Measurements from ENCODE around the gene SPNS3. TPM values are rescaled to one million over a fixed set of nuclear protein-coding genes. Genes with fewer than 3 reads are reported as not detected.

SPNS3 gene
- total and polyA plus RNA-seq, 2 donors from 2014 or later: 1.4 to 3.7 TPM

DNA sequence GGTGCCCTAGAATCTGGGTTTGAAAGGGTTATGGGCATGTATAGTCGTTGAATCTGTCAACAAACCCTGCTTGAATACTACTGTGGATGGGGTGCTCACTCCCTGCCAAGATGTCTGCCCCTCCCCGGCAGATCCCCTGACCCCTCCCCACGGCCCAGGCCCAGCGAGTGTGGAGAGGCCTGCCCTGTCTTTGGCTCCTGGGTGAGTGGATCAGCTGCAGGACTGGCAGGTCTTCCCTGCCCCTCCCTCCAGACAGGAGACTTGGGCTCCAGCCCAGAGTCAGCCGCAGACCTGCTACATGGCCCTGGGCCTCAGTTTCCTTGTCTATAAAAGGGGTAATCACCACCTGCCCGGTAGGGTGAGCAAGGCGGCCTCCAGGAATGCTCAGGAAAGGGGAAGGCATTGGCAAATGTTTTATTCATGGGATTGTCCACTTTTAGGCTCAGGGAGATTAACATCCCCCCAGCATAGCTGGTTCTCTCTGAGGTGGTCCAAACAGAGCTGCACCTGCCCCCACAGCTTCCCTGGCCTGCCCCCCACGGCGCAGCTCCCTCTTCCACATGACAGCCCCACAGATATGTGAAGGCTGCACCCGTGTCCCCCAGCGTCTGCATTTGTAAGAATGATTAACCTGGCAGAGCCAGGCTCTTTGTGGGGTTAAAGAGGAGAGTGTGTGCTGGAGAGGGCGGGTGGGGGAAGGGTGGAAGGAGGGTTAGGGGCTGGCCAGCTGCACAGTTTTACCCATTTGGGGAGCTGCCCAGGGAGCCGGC is 46.4 kb downstream of the SPNS3 start:
- no peak for TF ChIP-seq CTCF (IDR thresholded peaks at IDR 0.05; ENCODE audit: borderline replicate concordance, extremely low read depth, insufficient read depth)
- Histone ChIP-seq H3K27me3 (ENCODE audit: control insufficient read depth, insufficient read depth, low read length) (no peaks in the 10 kb centered on the region), H3K9me3 (ENCODE audit: control insufficient read depth in 2 of 3, insufficient read depth in 1 of 3, low read length in 3 of 3) (no peaks in the 10 kb centered on the region), H3K4me1 (ENCODE audit: control insufficient read depth in 2 of 3, insufficient read depth in 2 of 3, low read depth in 1 of 3, low read length in 3 of 3) (peaks cover 0 to 43% (median 21%) of the 10 kb centered on the region in 3 donors), H3K4me3 (ENCODE audit: low read length in 3 of 3) (peak overlapping the region in 1 of 3 donors; percentile 32), H3K27ac (ENCODE audit: low read depth in 2 of 2, low read length in 2 of 2) (peak overlapping the region; percentile 64 to 79), H3K9ac (ENCODE audit: low read length in 3 of 3) (peak overlapping the region in 1 of 3 donors; percentile 65), H3K36me3 (ENCODE audit: control insufficient read depth in 2 of 3, insufficient read depth in 3 of 3, low read length in 3 of 3) (no peaks in the 10 kb centered on the region)
- intact Hi-C loops (cut with DNase I): no loop called here
- FAIRE-seq: no peak
- peak; percentile 87 to 92 (median 90) for DNase-seq

DNA sequence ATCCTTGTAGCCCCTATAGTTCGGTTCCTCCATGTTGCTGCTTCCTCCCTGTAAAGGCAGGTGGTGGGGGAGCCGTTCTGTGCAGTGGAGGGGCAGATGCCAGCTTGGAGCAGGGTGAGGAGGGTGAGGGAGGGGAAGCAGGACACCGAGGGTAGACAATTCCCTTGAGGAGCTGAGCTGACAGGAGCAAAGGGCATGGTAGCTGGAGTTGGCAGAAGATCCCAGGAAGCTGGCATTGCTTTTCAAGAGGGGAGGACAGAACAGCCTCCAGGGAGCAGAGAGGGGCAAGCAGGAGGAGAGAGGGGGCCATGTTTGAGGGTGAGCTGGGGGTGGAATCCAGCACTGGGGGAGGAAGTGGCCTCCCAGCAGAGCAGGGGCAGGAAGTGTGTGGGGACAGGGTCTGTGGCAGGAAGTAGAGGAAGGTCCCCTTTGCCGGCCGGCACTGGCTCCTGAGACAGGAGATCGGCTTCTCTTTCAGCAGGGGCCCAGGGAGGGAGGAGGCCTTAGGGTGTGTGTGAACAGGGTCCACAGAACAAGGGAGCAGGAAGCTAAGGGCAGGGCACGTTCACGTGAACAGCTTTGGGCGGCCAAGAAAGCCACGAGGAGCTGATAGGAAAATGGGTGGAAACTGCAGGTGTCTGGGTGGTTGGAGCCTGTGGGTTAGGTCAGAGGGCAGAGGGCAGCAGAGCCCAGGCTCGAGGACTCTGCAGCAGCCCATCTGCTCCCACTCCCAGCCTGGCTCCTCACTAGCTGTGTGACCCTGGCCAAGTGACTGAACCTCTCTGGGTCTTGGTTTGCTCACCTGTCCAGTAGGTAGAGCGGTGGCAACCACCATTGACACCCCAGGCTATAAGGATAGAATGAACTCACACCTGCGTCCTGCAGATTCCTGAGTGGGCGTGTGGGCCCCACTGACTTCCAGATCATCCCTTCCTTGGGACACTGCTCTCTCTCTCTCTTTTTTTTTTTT is 47.5 kb downstream of the SPNS3 start:
- H3K9ac ChIP-seq (ENCODE audit: low read length in 3 of 3): peak overlapping the region in 2 of 3 donors; percentile 11 to 29
- no peaks in the 10 kb centered on the region for H3K9me3 ChIP-seq (ENCODE audit: control insufficient read depth in 2 of 3, insufficient read depth in 1 of 3, low read length in 3 of 3)
- H3K27ac ChIP-seq (ENCODE audit: low read depth in 2 of 2, low read length in 2 of 2): peak overlapping the region; percentile 64 to 79
- intact Hi-C loops (cut with DNase I): no loop called here
- H3K4me1 ChIP-seq (ENCODE audit: control insufficient read depth in 2 of 3, insufficient read depth in 2 of 3, low read depth in 1 of 3, low read length in 3 of 3): peaks cover 0 to 41% (median 21%) of the 10 kb centered on the region in 3 donors
- no peaks in the 10 kb centered on the region for H3K27me3 ChIP-seq (ENCODE audit: control insufficient read depth, insufficient read depth, low read length)
- DNase-seq (peak in 2 of 5 donors; percentile 62 to 63), FAIRE-seq (no peak)
- peak overlapping the region in 1 of 3 donors; percentile 32 for H3K4me3 ChIP-seq (ENCODE audit: low read length in 3 of 3)
- no peak for TF ChIP-seq CTCF (IDR thresholded peaks at IDR 0.05; ENCODE audit: borderline replicate concordance, extremely low read depth, insufficient read depth)
- H3K36me3 ChIP-seq (ENCODE audit: control insufficient read depth in 2 of 3, insufficient read depth in 3 of 3, low read length in 3 of 3): no peaks in the 10 kb centered on the region

GRCh38 chr17:4482338-4483011 is 48.7 kb downstream of the SPNS3 start:
- Histone ChIP-seq H3K9me3 (ENCODE audit: control insufficient read depth in 2 of 3, insufficient read depth in 1 of 3, low read length in 3 of 3) (no peaks in the 10 kb centered on the region), H3K36me3 (ENCODE audit: control insufficient read depth in 2 of 3, insufficient read depth in 3 of 3, low read length in 3 of 3) (no peaks in the 10 kb centered on the region), H3K4me3 (ENCODE audit: low read length in 3 of 3) (no peak overlapping the region), H3K27me3 (ENCODE audit: control insufficient read depth, insufficient read depth, low read length) (no peaks in the 10 kb centered on the region), H3K9ac (ENCODE audit: low read length in 3 of 3) (peak overlapping the region in 1 of 3 donors; percentile 58), H3K4me1 (ENCODE audit: control insufficient read depth in 2 of 3, insufficient read depth in 2 of 3, low read depth in 1 of 3, low read length in 3 of 3) (peaks cover 0 to 34% (median 12%) of the 10 kb centered on the region in 3 donors), H3K27ac (ENCODE audit: low read depth in 2 of 2, low read length in 2 of 2) (peak overlapping the region; percentile 72 to 82)
- TF ChIP-seq CTCF (IDR thresholded peaks at IDR 0.05; ENCODE audit: borderline replicate concordance, extremely low read depth, insufficient read depth): no peak
- intact Hi-C loops (cut with DNase I): no loop called here
- peak in 1 of 5 donors; percentile 73 for DNase-seq
- no peak for FAIRE-seq
